Immature natural killer cell (primary cell): ENCODE data around the gene CABP1. TPM values are rescaled to one million over a fixed set of nuclear protein-coding genes. Genes with fewer than 3 reads are reported as not detected.
A peak's percentile ranks its signal among the peaks of the same experiment; 100 is the strongest.
"Not testable (repeated sequence)": the region's sequence is repeated elsewhere in the genome, so short reads cannot be mapped to it uniquely, and the experiment has no call there.

Experiments used
- DNase-seq, 3 donors: peaks; one replicate each; pipeline ENCODE4 v3.0.0; 2022; ENCODE audit warnings: mixed read lengths in 1 of 3
- H3K27ac Mint-ChIP-seq, 6 donors: one replicate each; pipeline ENCODE4 v1.8.0; 2020; ENCODE audit warnings: mixed read lengths in 6 of 6, mild to moderate bottlenecking in 5 of 6, inconsistent platforms in 4 of 6, moderate library complexity in 3 of 6
- H3K27me3 Mint-ChIP-seq, 3 donors: one replicate each; pipeline ENCODE4 v1.8.0; 2020 to 2021; ENCODE audit warnings: low read depth in 3 of 3, mild to moderate bottlenecking in 3 of 3, mixed read lengths in 3 of 3, moderate library complexity in 3 of 3, inconsistent platforms in 1 of 3
- H3K36me3 Mint-ChIP-seq, 3 donors: one replicate each; pipeline ENCODE4 v1.8.0; 2020; ENCODE audit warnings: mixed read lengths in 3 of 3, inconsistent platforms in 2 of 3, mild to moderate bottlenecking in 2 of 3
- H3K4me1 Mint-ChIP-seq, 2 donors: one replicate each; pipeline ENCODE4 v1.8.0; 2020; ENCODE audit warnings: inconsistent platforms in 2 of 2, mild to moderate bottlenecking in 2 of 2, mixed read lengths in 2 of 2, moderate library complexity in 1 of 2
- H3K4me3 Mint-ChIP-seq, 5 donors: one replicate each; pipeline ENCODE4 v1.8.0; 2020; ENCODE audit warnings: mild to moderate bottlenecking in 5 of 5, mixed read lengths in 5 of 5, inconsistent platforms in 3 of 5, moderate library complexity in 3 of 5
- H3K9me3 Mint-ChIP-seq, 6 donors: one replicate each; pipeline ENCODE4 v1.8.0; 2020; ENCODE audit warnings: mild to moderate bottlenecking in 6 of 6, mixed read lengths in 6 of 6, inconsistent platforms in 4 of 6, moderate library complexity in 3 of 6
- polyA plus RNA-seq, 3 donors: library from polyadenylated mRNA; unstranded; fragments of 300-500 nt; fragmentation: Illumina TruSeq; gene quantifications; one replicate each; pipeline ENCODE4 v1.2.3, GENCODE V29; 2021

Gene CABP1
- polyA plus RNA-seq, 3 donors from 2014 or later = not detected

- no peak for DNase-seq
- Mint-ChIP-seq H3K4me3 (no peak overlapping the region), H3K36me3 (no peaks in the 10 kb centered on the region), H3K27ac (no peak overlapping the region), H3K9me3 (no peaks in the 10 kb centered on the region), H3K4me1 (peaks cover 0 to 2% of the 10 kb centered on the region in 2 donors), H3K27me3 (peaks cover 4 to 8% (median 7%) of the 10 kb centered on the region in 3 donors)
Observed at GRCh38 chr12:120668091-120668867, 27.9 kb downstream of the CABP1 start.

GRCh38 chr12:120668868-120669840, 28.7 kb downstream of the CABP1 start:
- Mint-ChIP-seq H3K9me3 (no peaks in the 10 kb centered on the region), H3K27ac (no peak overlapping the region)

GRCh38 chr12:120670237-120670636, 29.8 kb downstream of the CABP1 start:
- H3K4me3 Mint-ChIP-seq, H3K4me1 Mint-ChIP-seq, H3K9me3 Mint-ChIP-seq, H3K27me3 Mint-ChIP-seq, H3K27ac Mint-ChIP-seq, H3K36me3 Mint-ChIP-seq, DNase-seq: not testable (repeated sequence)

More at GRCh38 chr12:120668868-120669840, 28.7 kb downstream of the CABP1 start:
- Mint-ChIP-seq H3K36me3 (no peaks in the 10 kb centered on the region), H3K4me3 (no peak overlapping the region), H3K27me3 (peaks cover 4 to 7% (median 6%) of the 10 kb centered on the region in 3 donors), H3K4me1 (peaks cover 0 to 2% of the 10 kb centered on the region in 2 donors)
- no peak for DNase-seq

DNA sequence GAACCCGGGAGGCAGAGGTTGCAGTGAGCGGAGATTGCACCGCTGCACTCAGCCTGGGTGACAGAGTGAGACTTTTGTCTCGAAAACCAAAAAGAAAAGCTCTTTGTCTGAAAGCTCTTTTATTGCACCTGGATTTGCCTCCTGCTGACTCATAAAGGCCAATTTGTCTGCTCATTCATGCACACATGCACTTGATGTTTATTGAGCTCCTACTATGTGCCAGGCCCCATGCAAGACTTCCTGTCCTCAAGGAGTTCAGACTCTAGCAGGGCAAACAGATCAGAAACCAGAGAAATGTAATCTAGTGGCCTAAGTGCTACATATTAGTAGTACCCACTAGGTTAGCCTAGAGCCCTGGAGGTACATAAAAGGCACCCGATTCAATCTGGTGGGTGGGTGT, 30.2 kb downstream of the CABP1 start:
- Mint-ChIP-seq H3K36me3 (no peaks in the 10 kb centered on the region), H3K4me1 (no peaks in the 10 kb centered on the region), H3K27ac (no peak overlapping the region), H3K9me3 (no peaks in the 10 kb centered on the region), H3K27me3 (peaks cover under 1 to 11% (median 4%) of the 10 kb centered on the region in 3 donors), H3K4me3 (no peak overlapping the region)
- no peak for DNase-seq

GRCh38 chr12:120674097-120674636, 33.7 kb downstream of the CABP1 start:
- H3K4me3 Mint-ChIP-seq = no peak overlapping the region
- peaks cover 0 to 2% of the 10 kb centered on the region in 2 donors for H3K4me1 Mint-ChIP-seq
- no peaks in the 10 kb centered on the region for H3K36me3 Mint-ChIP-seq
- peaks cover 2 to 4% (median 3%) of the 10 kb centered on the region in 3 donors for H3K27me3 Mint-ChIP-seq
- DNase-seq = no peak
- no peak overlapping the region for H3K27ac Mint-ChIP-seq
- no peaks in the 10 kb centered on the region for H3K9me3 Mint-ChIP-seq

DNA sequence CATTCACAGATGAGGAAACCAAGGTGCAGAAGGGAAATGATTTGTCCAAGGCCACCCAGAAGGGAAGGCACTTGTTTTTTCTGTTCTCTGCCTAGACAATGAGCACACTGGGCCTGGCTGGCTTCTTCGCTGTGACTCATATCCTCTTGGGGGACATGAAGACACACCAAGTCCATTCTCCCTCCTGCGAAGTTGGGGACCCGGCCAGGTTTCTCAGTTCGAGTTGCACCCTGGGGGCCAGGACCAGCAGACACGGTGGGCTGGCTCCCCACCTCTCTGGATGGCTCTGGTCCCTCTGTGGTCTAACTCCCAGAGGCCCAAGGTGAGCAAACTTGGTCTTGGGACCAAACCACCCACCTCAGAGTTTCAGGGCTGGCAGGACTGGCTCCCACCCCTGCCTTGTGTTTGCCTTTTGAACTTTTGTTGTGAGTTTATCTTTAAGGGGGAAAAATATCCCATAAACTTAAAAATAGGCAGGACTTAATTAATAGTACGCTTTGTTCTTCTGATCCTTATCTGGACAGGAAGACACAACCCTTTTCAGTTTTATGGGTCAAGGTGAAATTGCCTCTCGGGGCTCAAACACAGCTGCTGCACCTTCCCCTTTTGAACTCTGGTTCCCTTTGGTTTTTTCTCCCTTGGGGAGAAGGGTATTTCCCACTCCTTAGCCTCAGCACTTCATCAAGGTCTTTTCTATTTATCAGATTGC, 37.5 kb downstream of the CABP1 start:
- H3K4me1 Mint-ChIP-seq = peaks cover 0 to 2% of the 10 kb centered on the region in 2 donors
- no peak overlapping the region for H3K4me3 Mint-ChIP-seq
- no peak overlapping the region for H3K27ac Mint-ChIP-seq
- H3K36me3 Mint-ChIP-seq = no peaks in the 10 kb centered on the region
- DNase-seq = no peak
- peaks cover 2 to 6% (median 4%) of the 10 kb centered on the region in 3 donors for H3K27me3 Mint-ChIP-seq
- H3K9me3 Mint-ChIP-seq = no peaks in the 10 kb centered on the region

DNA sequence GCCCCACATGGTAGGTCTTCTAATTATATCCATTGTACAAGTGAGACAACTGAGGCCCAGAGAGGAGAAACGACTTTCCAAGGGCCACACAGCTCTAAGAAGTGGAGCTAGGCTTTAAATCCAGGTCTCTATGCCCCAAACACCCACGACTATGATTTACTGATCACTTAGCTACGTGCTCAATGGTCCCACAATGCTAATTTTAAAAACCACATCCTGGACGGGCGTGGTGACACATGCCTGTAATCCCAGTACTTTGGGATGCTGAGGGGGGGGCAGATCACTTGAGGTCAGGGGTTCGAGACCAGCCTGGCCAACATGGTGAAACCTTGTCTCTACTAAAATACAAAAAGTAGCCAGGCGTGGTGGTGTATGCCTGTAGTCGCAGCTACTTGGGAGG, 38.1 kb downstream of the CABP1 start:
- H3K27ac Mint-ChIP-seq = no peak overlapping the region

DNA sequence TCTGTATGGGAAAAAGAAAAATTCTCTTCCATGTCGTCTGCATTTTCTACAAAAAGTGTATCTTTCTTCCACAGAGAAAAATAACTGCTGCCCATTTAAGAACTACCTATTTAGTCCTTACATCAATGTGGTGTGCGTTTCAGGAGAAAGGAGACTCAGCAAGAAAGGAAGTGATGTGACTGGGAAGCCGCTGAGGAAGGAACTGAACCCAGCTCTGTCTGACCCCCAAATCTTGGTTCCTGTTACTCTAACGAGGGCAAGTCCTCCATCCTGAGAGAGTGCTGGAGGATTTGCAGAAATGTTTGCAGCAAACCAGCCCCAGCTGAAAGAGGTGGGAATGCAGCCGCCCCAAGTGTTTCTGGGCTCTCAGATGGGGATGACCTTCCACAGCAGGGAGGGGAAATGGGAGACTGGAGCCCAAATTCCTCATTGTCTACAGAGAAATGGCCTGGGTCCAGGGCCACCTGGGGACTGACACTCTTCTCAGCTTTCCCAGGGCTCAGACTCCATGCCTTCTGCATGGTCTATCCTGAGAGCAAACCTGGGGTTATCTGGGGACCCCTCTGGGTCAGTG, 39.8 kb downstream of the CABP1 start:
- Mint-ChIP-seq H3K27me3 (peaks cover 0 to 8% (median 2%) of the 10 kb centered on the region in 3 donors), H3K36me3 (no peaks in the 10 kb centered on the region), H3K27ac (no peak overlapping the region), H3K4me1 (peaks cover 0 to 2% of the 10 kb centered on the region in 2 donors), H3K4me3 (no peak overlapping the region), H3K9me3 (no peaks in the 10 kb centered on the region)
- DNase-seq = no peak

More for the DNA sequence above, 38.1 kb downstream of the CABP1 start:
- H3K36me3 Mint-ChIP-seq = no peaks in the 10 kb centered on the region
- no peak for DNase-seq
- no peak overlapping the region for H3K4me3 Mint-ChIP-seq
- peaks cover 2 to 6% (median 4%) of the 10 kb centered on the region in 3 donors for H3K27me3 Mint-ChIP-seq
- H3K9me3 Mint-ChIP-seq = no peaks in the 10 kb centered on the region
- H3K4me1 Mint-ChIP-seq = peaks cover 0 to 2% of the 10 kb centered on the region in 2 donors

GRCh38 chr12:120684523-120684932, 44.1 kb downstream of the CABP1 start:
- Mint-ChIP-seq H3K27me3 (peaks cover 8 to 13% (median 8%) of the 10 kb centered on the region in 3 donors), H3K9me3 (no peaks in the 10 kb centered on the region), H3K4me3 (peak overlapping the region in 2 of 5 donors; percentile 56 to 75), H3K36me3 (no peaks in the 10 kb centered on the region), H3K4me1 (peaks cover 20 to 21% of the 10 kb centered on the region in 2 donors), H3K27ac (no peak overlapping the region)
- no peak for DNase-seq

GRCh38 chr12:120685522-120685921, 45.1 kb downstream of the CABP1 start:
- no peak for DNase-seq
- Mint-ChIP-seq H3K27me3 (peaks cover 8 to 13% (median 8%) of the 10 kb centered on the region in 3 donors), H3K27ac (peak overlapping the region in 5 of 6 donors; percentile 53 to 97 (median 71)), H3K36me3 (no peaks in the 10 kb centered on the region), H3K4me3 (peak overlapping the region; percentile 36 to 95 (median 93)), H3K4me1 (peaks cover 22 to 31% of the 10 kb centered on the region in 2 donors), H3K9me3 (no peaks in the 10 kb centered on the region)

DNA sequence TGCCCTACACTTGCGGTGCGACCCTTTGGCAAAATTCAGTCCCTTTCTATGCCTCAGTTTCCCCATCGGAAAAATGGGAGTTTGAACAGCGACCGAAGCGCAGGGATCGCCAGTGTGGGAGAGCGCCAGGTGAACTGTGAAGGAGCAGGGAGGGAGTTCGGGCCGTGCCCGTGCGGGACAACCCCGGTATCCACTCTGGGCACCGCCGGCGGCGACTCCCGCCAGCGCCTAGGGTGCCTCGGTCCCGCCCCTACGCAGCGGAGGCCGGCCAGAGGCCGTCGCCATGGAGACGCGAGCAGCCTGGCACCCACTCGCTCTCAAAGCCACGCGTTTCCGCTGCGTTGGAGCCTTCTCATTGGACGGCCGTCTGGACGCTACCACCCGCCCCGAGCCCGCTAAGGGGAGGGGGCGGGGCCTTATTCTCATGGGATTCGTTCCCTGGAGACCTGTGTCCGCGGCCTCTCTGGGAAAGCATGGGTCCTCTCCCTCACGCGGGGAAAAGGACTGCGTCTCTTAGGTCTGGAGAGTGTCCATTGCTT, 45.8 kb downstream of the CABP1 start:
- Mint-ChIP-seq H3K27ac (peak overlapping the region; percentile 89 to 97 (median 95)), H3K36me3 (no peaks in the 10 kb centered on the region), H3K27me3 (peaks cover 8 to 13% (median 8%) of the 10 kb centered on the region in 3 donors), H3K9me3 (no peaks in the 10 kb centered on the region), H3K4me1 (peaks cover 25 to 38% of the 10 kb centered on the region in 2 donors), H3K4me3 (peak overlapping the region; percentile 92 to 95 (median 93))
- DNase-seq = peak; percentile 98 to 99 (median 98)

DNA sequence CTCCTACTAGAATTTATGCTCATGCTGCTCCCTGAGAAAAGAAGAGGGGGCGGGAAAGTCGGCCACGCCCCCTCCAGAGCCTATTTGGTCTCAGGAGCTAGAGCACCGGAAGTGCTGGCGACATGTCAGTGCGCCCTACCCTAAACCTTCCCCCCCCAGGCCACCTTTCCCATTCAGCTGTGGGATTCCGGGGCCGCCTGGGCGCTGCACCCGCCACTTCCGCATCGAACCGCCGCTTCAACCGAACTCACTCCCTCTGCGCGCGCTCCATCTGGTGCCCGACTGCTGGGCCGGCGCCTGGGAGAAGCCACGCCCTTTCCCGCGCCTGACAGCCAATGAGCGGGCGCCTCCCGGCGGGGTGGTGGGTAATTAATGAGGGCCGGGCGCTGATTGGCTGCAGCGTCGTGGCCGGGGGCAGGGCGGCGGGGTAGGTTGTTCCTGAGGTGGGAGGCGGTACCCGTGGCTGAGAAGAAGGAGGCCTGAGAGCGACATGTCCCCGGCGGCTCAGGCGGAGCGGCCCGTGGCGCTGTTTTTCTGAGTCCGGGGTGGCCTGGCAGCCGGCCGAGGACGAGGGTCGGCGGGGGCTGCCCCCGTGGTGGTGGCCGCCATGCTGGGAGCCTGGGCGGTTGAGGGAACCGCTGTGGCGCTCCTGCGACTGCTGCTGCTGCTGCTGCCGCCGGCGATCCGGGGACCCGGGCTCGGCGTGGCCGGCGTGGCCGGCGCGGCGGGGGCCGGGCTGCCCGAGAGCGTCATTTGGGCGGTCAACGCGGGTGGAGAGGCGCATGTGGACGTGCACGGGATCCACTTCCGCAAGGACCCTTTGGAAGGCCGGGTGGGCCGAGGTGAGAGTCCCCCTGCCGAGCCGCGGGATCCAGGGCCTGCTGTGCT, 46.5 kb downstream of the CABP1 start, which contains the start of gene MLEC:
Gene MLEC, plus strand, starts transcription at position 460 of the 888 bp plus-strand sequence. Its CDS starts 148 bp downstream, at position 608.
- peak within 1 kb of the TSS; percentile 92 to 95 (median 93) for H3K4me3 Mint-ChIP-seq
- H3K27me3 Mint-ChIP-seq = peaks cover 8 to 13% (median 8%) of the 10 kb centered on the region in 3 donors
- DNase-seq = peak; percentile 100
- H3K9me3 Mint-ChIP-seq = no peaks in the 10 kb centered on the region
- no peaks in the 10 kb centered on the region for H3K36me3 Mint-ChIP-seq
- peaks cover 30 to 45% of the 10 kb centered on the region in 2 donors for H3K4me1 Mint-ChIP-seq
- peak within 1 kb of the TSS; percentile 89 to 97 (median 95) for H3K27ac Mint-ChIP-seq
